Stomach (tissue), 4 donors: ENCODE results near the gene ANKRD11.

ENCODE experiments used
- CTCF ChIP-seq, 7 experiments: fragments of 450-650 bp in 4 of 7; fragments of 200-600 bp in 3 of 7; sonication (generic) in 3 of 7; IDR thresholded peaks; one replicate each; pipeline ENCODE4 v1.5.1; 2016 to 2019; ENCODE audit warnings: antibody characterized with exemption in 7 of 7, control low read depth in 2 of 7, mild to moderate bottlenecking in 1 of 7
- POLR2A ChIP-seq, 4 donors: fragments of 450-650 bp; IDR thresholded peaks; one replicate each; pipeline ENCODE4 v1.6.1; 2016; ENCODE audit warnings: antibody characterized with exemption in 4 of 4, control low read depth in 2 of 4, mild to moderate bottlenecking in 1 of 4, moderate library complexity in 1 of 4
- POLR2AphosphoS5 ChIP-seq, 3 donors: sonication (generic); formaldehyde crosslinking; IDR thresholded peaks; one replicate each; pipeline ENCODE4 v1.6.1; 2016; ENCODE audit warnings: antibody characterized with exemption in 3 of 3

- TF ChIP-seq CTCF (IDR thresholded peaks at IDR 0.05) (no peak), POLR2A (IDR thresholded peaks at IDR 0.05) (no peak), POLR2AphosphoS5 (IDR thresholded peaks at IDR 0.05) (no peak)
Observed at GRCh38 chr16:89311636-89312035, 178.7 kb downstream of the ANKRD11 start.
